IMR-90 (cell line): ENCODE data around the gene DIP2C. TPM values are rescaled to one million over a fixed set of nuclear protein-coding genes. Genes with fewer than 3 reads are reported as not detected.
"Not testable (repeated sequence)": the region's sequence is repeated elsewhere in the genome, so short reads cannot be mapped to it uniquely, and the experiment has no call there.

Source experiments
- ATAC-seq: fragments of 200-7000 bp; cut with Tn5 transposase; 2 replicates; pipeline ENCODE4 v1.9.1; 2020; ENCODE audit warnings: low read depth, mild to moderate bottlenecking, moderate library complexity
- BruUV-seq: library from RNA; stranded (reverse); fragments of 400-500 nt; replicated peaks from 2 replicates; lab custom pipeline; 2021; lab: Mats Ljungman, UMichigan
- CTCF ChIA-PET: fragments of 300-600 bp; formaldehyde crosslinking; extraction: SDS; loops from one replicate; lab custom pipeline; 2021; ENCODE audit warnings: antibody characterized with exemption; lab: Yijun Ruan, JAX
- POLR2A ChIA-PET: fragments of 300-600 bp; sonication (Branson Sonifier 250); formaldehyde crosslinking; loops from one replicate; lab custom pipeline; 2022; ENCODE audit warnings: antibody characterized with exemption; ENCODE audit not compliant: unreplicated experiment; lab: Charles Lee
- DNase-seq: peaks from one replicate; pipeline ENCODE4 v3.0.0; 2013
- H2AFZ ChIP-seq: replicated peaks from 2 replicates; pipeline ENCODE3; 2013; ENCODE audit warnings: low read length, mild to moderate bottlenecking; ENCODE audit not compliant: poor library complexity
- H2AK5ac ChIP-seq: 2 replicates; pipeline ENCODE4 v1.6.1; 2013; ENCODE audit warnings: low read depth, low read length, inconsistent platforms
- H2AK9ac ChIP-seq: replicated peaks from 2 replicates; pipeline ENCODE3; 2013; ENCODE audit warnings: mild to moderate bottlenecking, low read depth, low read length, moderate library complexity; ENCODE audit not compliant: poor library complexity
- H2BK120ac ChIP-seq: 2 replicates; pipeline ENCODE4 v1.6.1; 2013; ENCODE audit warnings: low read depth, low read length, inconsistent platforms
- H2BK15ac ChIP-seq: 3 replicates; pipeline ENCODE4 v1.6.1; 2013; ENCODE audit warnings: low read depth, low read length, inconsistent platforms
- H2BK20ac ChIP-seq: 2 replicates; pipeline ENCODE4 v1.6.1; 2013; ENCODE audit warnings: low read depth, mild to moderate bottlenecking, inconsistent platforms, low read length, moderate library complexity
- H2BK5ac ChIP-seq: 2 replicates; pipeline ENCODE4 v1.6.1; 2013; ENCODE audit warnings: mild to moderate bottlenecking, low read depth, low read length, inconsistent platforms; ENCODE audit not compliant: poor library complexity, severe bottlenecking
- H3K14ac ChIP-seq: replicated peaks from 2 replicates; pipeline ENCODE4 v1.6.1; 2013; ENCODE audit warnings: low read depth, low read length, inconsistent platforms
- H3K18ac ChIP-seq: 2 replicates; pipeline ENCODE4 v1.6.1; 2013; ENCODE audit warnings: low read depth, low read length, control low read depth
- H3K23ac ChIP-seq: 2 replicates; pipeline ENCODE4 v1.6.1; 2013; ENCODE audit warnings: low read depth, low read length, inconsistent platforms
- H3K27ac ChIP-seq: 2 replicates; pipeline ENCODE4 v1.5.1; 2013; ENCODE audit warnings: mild to moderate bottlenecking, control low read depth, low read length; ENCODE audit not compliant: insufficient read depth
- H3K27me3 ChIP-seq: 2 replicates; pipeline ENCODE4 v1.6.1; 2013; ENCODE audit warnings: low read length; ENCODE audit not compliant: control insufficient read depth, insufficient read depth
- H3K36me3 ChIP-seq: 2 replicates; pipeline ENCODE4 v1.6.1; 2013; ENCODE audit warnings: low read length, mixed read lengths; ENCODE audit not compliant: control insufficient read depth, insufficient read depth
- H3K4ac ChIP-seq: 2 replicates; pipeline ENCODE4 v1.6.1; 2013; ENCODE audit warnings: low read depth, low read length, inconsistent platforms
- H3K4me1 ChIP-seq: 2 replicates; pipeline ENCODE4 v1.6.1; 2013; ENCODE audit warnings: low read length, mixed read lengths; ENCODE audit not compliant: control insufficient read depth, insufficient read depth
- H3K4me2 ChIP-seq: 2 replicates; pipeline ENCODE4 v1.6.1; 2013; ENCODE audit warnings: low read depth, mild to moderate bottlenecking, control low read depth, low read length, moderate library complexity
- H3K4me3 ChIP-seq: 2 replicates; pipeline ENCODE4 v1.5.1; 2013; ENCODE audit warnings: low read depth, mild to moderate bottlenecking, control low read depth, low read length, moderate library complexity; ENCODE audit not compliant: insufficient read depth
- H3K56ac ChIP-seq: 2 replicates; pipeline ENCODE4 v1.6.1; 2013; ENCODE audit warnings: low read length, inconsistent platforms; ENCODE audit not compliant: insufficient read depth; ENCODE audit errors: extremely low read depth
- H3K79me1 ChIP-seq, 2 experiments: 2 replicates each; pipeline ENCODE4 v1.6.1; 2013; ENCODE audit warnings: low read length in 2 of 2, inconsistent platforms in 1 of 2, low read depth in 1 of 2
- H3K9ac ChIP-seq: 2 replicates; pipeline ENCODE4 v1.6.1; 2013; ENCODE audit warnings: low read depth, low read length, control low read depth
- H3K9me1 ChIP-seq: 2 replicates; pipeline ENCODE4 v1.6.1; 2013; ENCODE audit warnings: low read length, inconsistent platforms; ENCODE audit not compliant: insufficient read depth
- H3K9me3 ChIP-seq: 2 replicates; pipeline ENCODE4 v1.6.1; 2013; ENCODE audit warnings: low read length; ENCODE audit not compliant: control insufficient read depth, insufficient read depth
- H4K20me1 ChIP-seq: 2 replicates; pipeline ENCODE4 v1.6.1; 2013; ENCODE audit warnings: low read length, inconsistent platforms; ENCODE audit not compliant: insufficient read depth
- H4K5ac ChIP-seq: 2 replicates; pipeline ENCODE4 v1.6.1; 2013; ENCODE audit warnings: mild to moderate bottlenecking, low read depth, low read length, control low read depth
- H4K8ac ChIP-seq, 2 experiments: 2 replicates each; pipeline ENCODE4 v1.6.1; 2013; ENCODE audit warnings: low read depth in 2 of 2, low read length in 2 of 2, control low read depth in 1 of 2, inconsistent platforms in 1 of 2
- H4K91ac ChIP-seq: 2 replicates; pipeline ENCODE4 v1.6.1; 2013; ENCODE audit warnings: low read depth, low read length, inconsistent platforms; ENCODE audit not compliant: insufficient read depth
- MAFK ChIP-seq: IDR thresholded peaks from 2 replicates; pipeline ENCODE4 v1.6.1; 2012; ENCODE audit warnings: low read depth, low read length, improper control_type of control experiment
- WGBS, 2 experiments: methylation state at CpG; one replicate each; pipeline versions ENCODE4 v1.1.5 to v1.1.7; 2013; ENCODE audit warnings: missing lambda C conversion rate in 2 of 2; ENCODE audit not compliant: insufficient read length in 1 of 2; ENCODE audit errors: extremely low coverage in 2 of 2; 5-methylcytosine and 5-hydroxymethylcytosine counted together
- dilution Hi-C: fragments of 300-500 bp; cut with HindIII; formaldehyde crosslinking; loops from one replicate; pipeline ENCODE4 v1.14.3; 2018; ENCODE audit warnings: low sequenced_read_pairs; ENCODE audit not compliant: unreplicated experiment
- in situ Hi-C: fragments of 300-500 bp; cut with MboI; formaldehyde crosslinking; loops from 3 replicates; pipeline ENCODE4 v1.14.3; 2019; ENCODE audit warnings: low sequenced_read_pairs, inconsistent platforms, mixed read lengths
- intact Hi-C: fragments of 100-400 bp; cut with micrococcal nuclease; formaldehyde crosslinking; loops from 2 replicates; pipeline ENCODE4 v1.10.0; 2022
- polyA plus RNA-seq, 3 experiments: library from polyadenylated mRNA; depleted of rRNA; stranded (reverse); fragments of >200 nt; gene quantifications; 2 replicates each; pipeline ENCODE4 v1.2.3, GENCODE V29; 2012; ENCODE audit warnings: low replicate concordance in 1 of 3
- total RNA-seq: library from RNA; depleted of rRNA; stranded (reverse); fragments of >200 nt; gene quantifications from 2 replicates; pipeline ENCODE4 v1.2.3, GENCODE V29; 2012

The DIP2C gene
- total and polyA plus RNA-seq, 2 of the 4 experiments (the other 2 are of a cell fraction), result 8.6 to 17.3 TPM

GRCh38 chr10:585502-585901, 104.0 kb downstream of the DIP2C start:
- peaks cover 73% of the 10 kb centered on the region for H4K20me1 ChIP-seq
- in situ Hi-C loops, result loop anchor here (10.0 kb wide), 1 partner anchor 219 kb away; no protein-coding TSS in a partner anchor
- H3K9me1 ChIP-seq, result peaks cover 31% of the 10 kb centered on the region

GRCh38 chr10:584497-585290, 104.8 kb downstream of the DIP2C start:
- H2BK5ac ChIP-seq, H2AFZ ChIP-seq, intact Hi-C loops, H3K27me3 ChIP-seq, H3K9ac ChIP-seq, DNase-seq, H2BK120ac ChIP-seq, H3K27ac ChIP-seq, H3K36me3 ChIP-seq, H2AK9ac ChIP-seq, BruUV-seq, H2BK15ac ChIP-seq, POLR2A ChIA-PET, dilution Hi-C loops, H4K91ac ChIP-seq, H3K4me3 ChIP-seq, H3K4ac ChIP-seq, H2BK20ac ChIP-seq, H3K14ac ChIP-seq, H3K23ac ChIP-seq, CTCF ChIA-PET, H3K9me3 ChIP-seq, H3K4me2 ChIP-seq, H3K18ac ChIP-seq, H2AK5ac ChIP-seq, H4K8ac ChIP-seq, ATAC-seq, H4K5ac ChIP-seq, H3K56ac ChIP-seq: not testable (repeated sequence)
- WGBS, 2 experiments, result 91% methylated on average over 4 of the region's 55 CpGs; no CpG with 5 or more reads in 1 of the 2 experiments
- Histone ChIP-seq H4K20me1 (peaks cover 77% of the 10 kb centered on the region), H3K4me1 (peaks cover 19% of the 10 kb centered on the region), H3K9me1 (peaks cover 25% of the 10 kb centered on the region), H3K79me1 (peaks cover 15 to 84% of the 10 kb centered on the region in 2 experiments)
- in situ Hi-C loops, result loop anchor here (10.0 kb wide), 1 partner anchor 220 kb away; no protein-coding TSS in a partner anchor

More at GRCh38 chr10:585502-585901, 104.0 kb downstream of the DIP2C start:
- no peak overlapping the region for H4K8ac ChIP-seq
- no peak overlapping the region for H2BK15ac ChIP-seq
- no peak overlapping the region for H2BK20ac ChIP-seq
- no peaks in the 10 kb centered on the region for H3K27me3 ChIP-seq
- no peaks in the 10 kb centered on the region for H3K9me3 ChIP-seq
- H3K9ac ChIP-seq, result no peak overlapping the region
- H2AK9ac ChIP-seq, result no peak overlapping the region
- TF ChIP-seq MAFK, result no peak
- H3K23ac ChIP-seq, result no peak overlapping the region
- no peak overlapping the region for H3K14ac ChIP-seq
- intact Hi-C loops, result no loop called here
- peaks cover 10 to 87% of the 10 kb centered on the region in 2 experiments for H3K79me1 ChIP-seq
- H3K4me2 ChIP-seq, result no peak overlapping the region
- ChIA-PET CTCF (no interaction called here), POLR2A (no interaction called here)
- H3K36me3 ChIP-seq, result no peaks in the 10 kb centered on the region
- no peak overlapping the region for H2AFZ ChIP-seq
- no peak overlapping the region for H4K91ac ChIP-seq
- dilution Hi-C loops, result no loop called here
- ATAC-seq (no peak), DNase-seq (no peak)
- no peak overlapping the region for H3K27ac ChIP-seq
- no peak overlapping the region for H3K56ac ChIP-seq
- no peak overlapping the region for H2BK5ac ChIP-seq
- no TSS peak for BruUV-seq
- no peak overlapping the region for H2AK5ac ChIP-seq
- H3K18ac ChIP-seq, result no peak overlapping the region
- no peak overlapping the region for H4K5ac ChIP-seq
- H3K4me3 ChIP-seq, result no peak overlapping the region
- H3K4ac ChIP-seq, result no peak overlapping the region
- peaks cover 19% of the 10 kb centered on the region for H3K4me1 ChIP-seq
- 100% methylated on average over 2 of the region's 7 CpGs; no CpG with 5 or more reads in 1 of the 2 experiments for WGBS, 2 experiments
- H2BK120ac ChIP-seq, result no peak overlapping the region
